Suprapubic skin (tissue), 4 donors: ENCODE results near the gene SCAF1. TPM values are rescaled to one million over a fixed set of nuclear protein-coding genes. Genes with fewer than 3 reads are reported as not detected.

Experiments used
- DNase-seq, 2 donors: peaks; one replicate each; pipeline ENCODE4 v3.0.0-alpha.2; 2019; ENCODE audit warnings: low spot score in 2 of 2
- H3K27ac ChIP-seq: fragments of 200-600 bp; sonication (generic); one replicate; pipeline ENCODE4 v1.5.1; 2019
- H3K27me3 ChIP-seq: fragments of 200-600 bp; sonication (generic); one replicate; pipeline ENCODE4 v1.5.1; 2019
- H3K36me3 ChIP-seq: fragments of 200-600 bp; sonication (generic); one replicate; pipeline ENCODE4 v1.5.1; 2019
- H3K4me1 ChIP-seq: fragments of 200-600 bp; sonication (generic); one replicate; pipeline ENCODE4 v1.5.1; 2019
- H3K4me3 ChIP-seq: fragments of 200-600 bp; sonication (generic); one replicate; pipeline ENCODE4 v1.5.1; 2019; ENCODE audit warnings: mild to moderate bottlenecking
- H3K9me3 ChIP-seq: fragments of 200-600 bp; sonication (generic); one replicate; pipeline ENCODE4 v1.5.1; 2019
- CTCF ChIP-seq, 2 donors: fragments of 200-600 bp in 1 of 2; fragments of 450-650 bp in 1 of 2; sonication (generic) in 1 of 2; IDR thresholded peaks; one replicate each; pipeline ENCODE4 v1.5.1; 2016 to 2019; ENCODE audit warnings: antibody characterized with exemption in 2 of 2, mild to moderate bottlenecking in 1 of 2, moderate library complexity in 1 of 2
- EP300 ChIP-seq: sonication (generic); formaldehyde crosslinking; IDR thresholded peaks from one replicate; pipeline ENCODE4 v1.6.1; 2017; ENCODE audit warnings: antibody characterized with exemption
- POLR2A ChIP-seq, 2 donors: fragments of 450-650 bp; IDR thresholded peaks; one replicate each; pipeline ENCODE4 v1.6.1; 2017; ENCODE audit warnings: antibody characterized with exemption in 2 of 2, mild to moderate bottlenecking in 2 of 2, moderate library complexity in 2 of 2
- POLR2AphosphoS5 ChIP-seq, 3 donors: sonication (generic); formaldehyde crosslinking; IDR thresholded peaks; one replicate each; pipeline ENCODE4 v1.6.1; 2017; ENCODE audit warnings: antibody characterized with exemption in 3 of 3
- WGBS: methylation state at CpG from one replicate; pipeline ENCODE4 v1.1.5; 2018; 5-methylcytosine and 5-hydroxymethylcytosine counted together
- total RNA-seq, 4 donors: library from RNA; depleted of rRNA; stranded (reverse); fragments of >200 nt; gene quantifications; one replicate each; pipeline ENCODE4 v1.1.0, GENCODE V29; 2016

SCAF1 gene
- total RNA-seq, 4 donors from 2014 or later: 22.1 to 36.9 (median 28.5) TPM

- Histone ChIP-seq H3K27ac (no peak overlapping the region), H3K9me3 (no peaks in the 10 kb centered on the region), H3K36me3 (peaks cover 99% of the 10 kb centered on the region), H3K4me1 (no peaks in the 10 kb centered on the region), H3K27me3 (no peaks in the 10 kb centered on the region), H3K4me3 (no peak overlapping the region)
- TF ChIP-seq CTCF (IDR thresholded peaks at IDR 0.05) (no peak), POLR2A (IDR thresholded peaks at IDR 0.05) (no peak), POLR2AphosphoS5 (IDR thresholded peaks at IDR 0.05) (no peak)
- 91% methylated on average over 15 of the region's 17 CpGs for WGBS
- DNase-seq: no peak
Measured at GRCh38 chr19:49656456-49657109, 14.6 kb downstream of the SCAF1 start.

GRCh38 chr19:49657493-49658138 lies 15.6 kb downstream of the SCAF1 start:
- Histone ChIP-seq H3K27ac (no peak overlapping the region), H3K36me3 (peaks cover 100% of the 10 kb centered on the region), H3K9me3 (no peaks in the 10 kb centered on the region), H3K4me3 (no peak overlapping the region), H3K4me1 (no peaks in the 10 kb centered on the region), H3K27me3 (no peaks in the 10 kb centered on the region)
- DNase-seq: no peak
- 94% methylated on average over 18 of the region's 22 CpGs for WGBS
- TF ChIP-seq POLR2A (IDR thresholded peaks at IDR 0.05) (no peak), POLR2AphosphoS5 (IDR thresholded peaks at IDR 0.05) (no peak), EP300 (no peak), CTCF (IDR thresholded peaks at IDR 0.05) (no peak)

GRCh38 chr19:49658139-49658517 lies 16.1 kb downstream of the SCAF1 start:
- Histone ChIP-seq H3K36me3 (peaks cover 98% of the 10 kb centered on the region), H3K4me3 (no peak overlapping the region), H3K27me3 (no peaks in the 10 kb centered on the region), H3K9me3 (no peaks in the 10 kb centered on the region), H3K4me1 (peaks cover 1% of the 10 kb centered on the region), H3K27ac (no peak overlapping the region)
- 89% methylated on average over 13 of the region's 15 CpGs for WGBS
- no peak for DNase-seq
- TF ChIP-seq CTCF (IDR thresholded peaks at IDR 0.05): no peak
- TF ChIP-seq POLR2AphosphoS5 (IDR thresholded peaks at IDR 0.05): no peak
- no peak for TF ChIP-seq POLR2A (IDR thresholded peaks at IDR 0.05)
- no peak for TF ChIP-seq EP300

- H3K27ac ChIP-seq: no peak overlapping the region
- no peaks in the 10 kb centered on the region for H3K9me3 ChIP-seq
- H3K36me3 ChIP-seq: peaks cover 91% of the 10 kb centered on the region
- H3K4me3 ChIP-seq: no peak overlapping the region
- DNase-seq: no peak
- H3K27me3 ChIP-seq: no peaks in the 10 kb centered on the region
- 89% methylated on average over 9 of the region's 12 CpGs for WGBS
- no peak for TF ChIP-seq CTCF (IDR thresholded peaks at IDR 0.05)
- no peak for TF ChIP-seq POLR2AphosphoS5 (IDR thresholded peaks at IDR 0.05)
- H3K4me1 ChIP-seq: peaks cover 8% of the 10 kb centered on the region
Measured at GRCh38 chr19:49658566-49659442, 16.8 kb downstream of the SCAF1 start.
